CD4-positive, CD25-positive, alpha-beta regulatory T cell (primary cell): ENCODE data around the gene ZNF595. TPM values are rescaled to one million over a fixed set of nuclear protein-coding genes. Genes with fewer than 3 reads are reported as not detected.
"Not testable (repeated sequence)": the region's sequence is repeated elsewhere in the genome, so short reads cannot be mapped to it uniquely, and the experiment has no call there.

Source experiments
- ATAC-seq, 2 donors: fragments of 150-1000 bp; cut with Tn5 transposase; one replicate each; pipeline ENCODE4 v1.10.0; 2021; ENCODE audit warnings: low read depth in 2 of 2, moderate number of reproducible peaks in 2 of 2, moderate library complexity in 1 of 2
- DNase-seq, 3 donors: peaks; one replicate each; pipeline versions ENCODE4 v3.0.0 to v3.0.0-alpha.2; 2012 to 2022; ENCODE audit warnings: mixed read lengths in 1 of 3
- H3K27ac ChIP-seq: one replicate; pipeline ENCODE4 v1.7.0; 2013; ENCODE audit warnings: mild to moderate bottlenecking, low read length; ENCODE audit not compliant: insufficient read depth, poor library complexity, severe bottlenecking
- H3K27me3 ChIP-seq: one replicate; pipeline ENCODE4 v1.7.0; 2013; ENCODE audit warnings: low read length; ENCODE audit not compliant: control insufficient read depth, insufficient read depth
- H3K36me3 ChIP-seq: one replicate; pipeline ENCODE4 v1.7.0; 2013; ENCODE audit warnings: mild to moderate bottlenecking, low read length, moderate library complexity; ENCODE audit not compliant: control insufficient read depth, insufficient read depth
- H3K4me1 ChIP-seq: 2 replicates; pipeline ENCODE4 v1.7.0; 2013; ENCODE audit warnings: mild to moderate bottlenecking, low read length; ENCODE audit not compliant: insufficient read depth, control insufficient read depth, poor library complexity, severe bottlenecking
- H3K4me3 ChIP-seq: one replicate; pipeline ENCODE4 v1.7.0; 2013; ENCODE audit warnings: low read depth, mild to moderate bottlenecking, low read length, moderate library complexity
- H3K9me3 ChIP-seq, 2 experiments: 1 replicate in 1 of 2; 2 replicates in 1 of 2; pipeline ENCODE4 v1.7.0; 2013; ENCODE audit warnings: low read length in 2 of 2, mild to moderate bottlenecking in 1 of 2, moderate library complexity in 1 of 2; ENCODE audit not compliant: control insufficient read depth in 2 of 2
- H3K27ac Mint-ChIP-seq, 3 donors: one replicate each; pipeline ENCODE4 v1.8.0; 2020 to 2022; ENCODE audit warnings: mild to moderate bottlenecking in 3 of 3, mixed read lengths in 3 of 3, moderate library complexity in 2 of 3
- H3K27me3 Mint-ChIP-seq: one replicate; pipeline ENCODE4 v1.8.0; 2022; ENCODE audit warnings: mild to moderate bottlenecking, mixed read lengths
- H3K36me3 Mint-ChIP-seq: one replicate; pipeline ENCODE4 v1.8.0; 2020; ENCODE audit warnings: mixed read lengths
- H3K4me1 Mint-ChIP-seq, 4 donors: one replicate each; pipeline ENCODE4 v1.8.0; 2020 to 2022; ENCODE audit warnings: mixed read lengths in 4 of 4, mild to moderate bottlenecking in 1 of 4
- H3K4me3 Mint-ChIP-seq, 4 donors: one replicate each; pipeline ENCODE4 v1.8.0; 2020 to 2022; ENCODE audit warnings: mild to moderate bottlenecking in 4 of 4, mixed read lengths in 4 of 4, moderate library complexity in 3 of 4
- H3K9me3 Mint-ChIP-seq, 7 donors: one replicate each; pipeline ENCODE4 v1.8.0; 2020 to 2022; ENCODE audit warnings: mixed read lengths in 7 of 7, mild to moderate bottlenecking in 3 of 7, moderate library complexity in 2 of 7
- polyA plus RNA-seq, 4 donors: library from polyadenylated mRNA; unstranded; fragments of 300-500 nt; fragmentation: Illumina TruSeq; gene quantifications; one replicate each; pipeline ENCODE4 v1.2.3, GENCODE V29; 2021
- total RNA-seq: library from RNA; stranded (reverse); gene quantifications from one replicate; pipeline ENCODE4 v1.2.3, GENCODE V29; 2022

ZNF595 gene
- 0.76 TPM for total RNA-seq
- 10 to 100 TPM in 3 of 4 donors, 1 to 10 TPM in 1; 1.7 to 12.5 (median 11.1) TPM for polyA plus RNA-seq

DNA sequence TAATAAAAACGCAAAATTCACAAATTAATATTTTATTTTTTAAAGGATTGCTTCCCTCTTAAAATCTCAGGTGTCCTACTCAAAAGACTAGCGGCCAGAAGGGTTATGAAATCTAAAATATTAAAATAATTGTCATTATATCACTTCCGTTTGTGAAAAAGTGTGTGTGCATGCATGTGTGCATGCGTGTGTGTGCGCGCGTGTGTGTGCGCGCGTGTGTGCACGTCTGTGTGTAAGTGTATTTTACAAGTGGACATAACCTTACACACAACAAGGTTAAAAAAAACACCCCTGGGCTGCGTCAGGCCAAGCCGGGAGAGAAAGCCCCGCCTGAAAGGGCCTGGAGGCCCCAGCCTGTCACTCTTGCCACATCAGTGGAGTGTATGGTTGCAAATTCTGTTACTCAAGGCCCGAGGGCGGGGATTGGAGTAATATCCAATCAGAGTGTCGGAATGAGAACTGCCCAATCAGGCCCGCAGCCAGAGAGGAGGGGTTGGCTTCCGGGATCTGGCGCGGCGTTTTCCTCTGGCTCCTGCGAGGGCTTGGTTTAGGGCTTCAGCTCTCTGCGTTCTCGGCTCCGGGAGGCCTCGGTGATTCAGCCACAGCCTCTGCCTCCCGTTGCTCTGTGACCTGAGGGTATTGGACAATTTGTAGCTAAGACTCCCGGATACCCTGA is at the start of gene ZNF595:
Gene ZNF595 (plus strand): TSS at position 518 of the 676 bp plus-strand sequence. CDS start 168 bp downstream, outside the sequence.
- H3K9me3 Mint-ChIP-seq, H3K4me1 ChIP-seq, H3K9me3 ChIP-seq, H3K4me3 ChIP-seq, H3K27me3 ChIP-seq, H3K27ac ChIP-seq, H3K27me3 Mint-ChIP-seq, H3K27ac Mint-ChIP-seq, H3K4me1 Mint-ChIP-seq, H3K36me3 Mint-ChIP-seq, H3K36me3 ChIP-seq, H3K4me3 Mint-ChIP-seq: not testable (repeated sequence)
- ATAC-seq (peak; percentile 27 to 68), DNase-seq (peak in 2 of 3 donors; percentile 3 to 37)

DNA sequence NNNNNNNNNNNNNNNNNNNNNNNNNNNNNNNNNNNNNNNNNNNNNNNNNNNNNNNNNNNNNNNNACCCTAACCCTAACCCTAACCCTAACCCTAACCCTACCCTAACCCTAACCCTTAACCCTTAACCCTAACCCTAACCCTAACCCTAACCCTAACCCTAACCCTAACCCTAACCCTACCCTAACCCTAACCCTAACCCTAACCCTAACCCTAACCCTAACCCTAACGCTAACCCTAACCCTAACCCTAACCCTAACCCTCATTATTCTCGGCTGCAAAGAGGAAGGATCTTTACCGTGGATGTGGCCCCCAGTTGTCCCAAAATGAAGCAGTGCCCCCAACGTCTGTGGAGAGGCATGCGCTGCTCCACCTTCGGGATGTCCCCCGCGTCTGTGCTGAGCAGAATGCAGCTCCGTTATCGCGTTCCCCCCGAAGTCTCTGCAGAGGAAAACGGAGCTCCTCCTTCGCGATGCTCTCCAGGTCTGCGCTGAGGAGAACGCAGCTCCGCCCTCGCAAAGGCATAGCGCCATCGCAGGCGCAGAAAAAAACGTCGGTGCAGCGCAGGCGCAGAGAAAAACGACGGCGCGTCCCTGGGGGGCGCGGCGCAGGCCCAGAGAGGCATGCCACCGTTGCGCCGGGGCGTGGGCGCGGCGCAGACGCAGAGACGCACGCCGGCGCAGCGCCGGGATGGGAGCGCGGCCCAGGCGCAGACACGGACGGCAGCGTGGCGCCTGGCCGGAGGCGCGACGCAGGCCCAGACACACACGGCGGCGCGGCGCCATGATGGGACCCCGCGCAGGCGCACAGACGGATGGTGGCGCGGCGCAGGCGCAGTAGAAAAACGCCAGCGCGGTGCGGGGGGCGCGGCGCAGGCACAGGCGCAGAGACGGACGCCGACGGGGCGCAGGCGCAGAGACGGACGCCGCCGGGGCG is 42.9 kb upstream of the ZNF595 start:
- peak in 1 of 3 donors; percentile 11 for DNase-seq

DNA sequence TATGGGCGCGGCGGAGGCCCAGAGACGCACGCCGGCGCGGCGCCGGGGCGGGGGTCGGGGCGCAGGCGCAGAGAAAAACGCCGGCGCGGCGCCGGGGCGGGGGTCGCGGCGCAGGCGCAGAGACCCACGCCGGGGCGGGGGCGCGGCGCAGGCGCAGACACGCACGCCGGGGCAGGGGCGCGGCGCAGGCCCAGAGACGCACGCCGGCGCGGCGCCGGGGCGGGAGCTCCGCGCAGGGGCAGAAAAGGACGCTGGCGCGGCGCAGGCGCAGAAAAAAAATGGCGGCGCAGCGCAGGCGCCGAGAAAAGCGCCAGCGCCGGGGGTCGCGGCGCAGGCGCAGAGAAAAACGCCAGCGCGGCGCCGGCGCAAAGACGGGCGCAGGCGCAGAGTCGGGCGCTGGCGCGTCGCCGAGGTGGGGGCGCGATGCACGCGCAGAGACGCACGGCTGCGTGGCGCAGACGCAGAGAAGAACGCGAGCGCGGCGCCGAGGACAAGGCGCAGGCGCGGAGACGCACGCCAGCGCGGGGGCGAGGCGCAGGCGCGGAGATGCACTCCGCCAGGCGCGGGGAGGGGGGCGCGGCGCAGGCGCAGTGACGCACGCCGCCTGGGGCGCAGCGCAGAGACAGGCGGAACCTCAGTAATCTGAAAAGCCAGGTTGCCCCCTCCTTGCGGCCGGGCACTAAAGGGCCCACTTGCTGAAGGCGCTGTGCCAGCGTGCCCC is 41.9 kb upstream of the ZNF595 start:
- DNase-seq, H3K4me1 Mint-ChIP-seq, H3K27ac Mint-ChIP-seq, H3K36me3 ChIP-seq, H3K27me3 Mint-ChIP-seq, H3K27me3 ChIP-seq, H3K4me1 ChIP-seq, H3K4me3 ChIP-seq, H3K9me3 Mint-ChIP-seq, H3K27ac ChIP-seq, H3K4me3 Mint-ChIP-seq, H3K36me3 Mint-ChIP-seq, ATAC-seq, H3K9me3 ChIP-seq: not testable (repeated sequence)

More for the DNA sequence above, 42.9 kb upstream of the ZNF595 start:
- not testable (repeated sequence) for ATAC-seq, H3K27me3 ChIP-seq, H3K9me3 ChIP-seq, H3K4me1 Mint-ChIP-seq, H3K27ac Mint-ChIP-seq, H3K27ac ChIP-seq, H3K27me3 Mint-ChIP-seq, H3K4me3 Mint-ChIP-seq, H3K36me3 ChIP-seq, H3K4me3 ChIP-seq, H3K9me3 Mint-ChIP-seq, H3K36me3 Mint-ChIP-seq, H3K4me1 ChIP-seq

DNA sequence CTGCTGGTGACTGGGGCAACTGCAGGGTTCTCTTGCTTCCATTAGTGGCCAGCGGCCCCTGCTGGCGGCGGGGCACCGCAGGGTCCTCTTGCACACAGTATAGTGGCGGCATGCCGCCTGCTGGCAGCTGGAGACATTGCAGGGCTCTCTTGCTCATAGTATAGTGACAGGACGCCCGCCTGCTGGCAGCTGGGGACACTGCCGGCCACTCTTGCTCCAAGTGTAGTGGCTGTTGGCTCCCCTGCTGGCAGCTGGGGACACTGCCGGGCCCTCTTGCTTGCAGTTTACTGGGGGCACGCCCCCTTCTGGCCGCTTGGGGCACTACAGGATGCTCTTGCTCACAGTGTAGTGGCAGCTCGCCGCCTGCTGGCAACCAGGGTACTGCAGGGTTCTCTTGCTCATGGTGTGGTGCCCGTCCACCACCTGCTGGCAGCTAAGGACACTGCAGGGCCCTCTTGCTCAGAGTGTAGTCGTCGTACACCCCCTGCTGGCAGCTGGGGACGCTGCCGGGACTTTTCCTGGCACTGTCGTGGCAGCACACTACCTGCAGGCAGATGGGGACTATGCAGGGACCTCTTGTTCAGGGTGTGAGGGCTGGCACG is 41.2 kb upstream of the ZNF595 start:
- peak in 1 of 2 donors; percentile 37 for ATAC-seq
- peak in 1 of 3 donors; percentile 22 for DNase-seq

DNA sequence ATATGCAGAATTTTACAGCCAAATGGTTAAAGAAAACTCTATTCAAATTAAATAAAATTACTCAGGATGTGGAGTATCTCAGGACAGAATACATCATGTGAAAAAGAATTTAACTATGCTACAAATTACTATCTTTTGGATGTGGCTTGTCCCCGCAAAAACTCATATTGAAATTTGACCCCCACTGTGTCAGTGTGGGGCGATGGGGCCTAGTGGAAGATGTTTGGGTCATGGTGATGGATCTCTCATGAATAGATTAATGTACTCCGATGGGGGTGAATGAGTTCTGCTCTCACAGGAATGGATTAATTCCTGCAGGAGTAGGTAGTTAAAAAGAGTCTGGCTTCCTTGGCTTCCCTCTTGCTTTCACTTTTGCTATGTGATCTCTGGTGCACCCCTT is 35.0 kb upstream of the ZNF595 start:
- not testable (repeated sequence) for H3K4me3 Mint-ChIP-seq, H3K36me3 Mint-ChIP-seq

More for the DNA sequence above, 41.2 kb upstream of the ZNF595 start:
- H3K36me3 ChIP-seq, H3K27me3 ChIP-seq, H3K9me3 Mint-ChIP-seq, H3K27me3 Mint-ChIP-seq, H3K36me3 Mint-ChIP-seq, H3K4me3 Mint-ChIP-seq, H3K9me3 ChIP-seq, H3K27ac ChIP-seq, H3K4me3 ChIP-seq, H3K27ac Mint-ChIP-seq, H3K4me1 Mint-ChIP-seq, H3K4me1 ChIP-seq: not testable (repeated sequence)

GRCh38 chr4:18589-18988 is 34.5 kb upstream of the ZNF595 start:
- H3K4me3 Mint-ChIP-seq, H3K4me1 ChIP-seq, H3K9me3 Mint-ChIP-seq, H3K4me3 ChIP-seq, H3K36me3 Mint-ChIP-seq, H3K27ac Mint-ChIP-seq, H3K27me3 ChIP-seq, H3K27me3 Mint-ChIP-seq, H3K27ac ChIP-seq, ATAC-seq, H3K36me3 ChIP-seq, H3K4me1 Mint-ChIP-seq, DNase-seq, H3K9me3 ChIP-seq: not testable (repeated sequence)

More for the DNA sequence above, 35.0 kb upstream of the ZNF595 start:
- H3K4me3 ChIP-seq, H3K4me1 ChIP-seq, H3K9me3 ChIP-seq, H3K27ac ChIP-seq, H3K4me1 Mint-ChIP-seq, ATAC-seq, H3K36me3 ChIP-seq, H3K9me3 Mint-ChIP-seq, DNase-seq, H3K27me3 ChIP-seq, H3K27ac Mint-ChIP-seq, H3K27me3 Mint-ChIP-seq: not testable (repeated sequence)

GRCh38 chr4:22882-23281 is 30.2 kb upstream of the ZNF595 start:
- H3K9me3 ChIP-seq, H3K27ac Mint-ChIP-seq, H3K9me3 Mint-ChIP-seq, H3K4me3 Mint-ChIP-seq, H3K4me3 ChIP-seq, DNase-seq, H3K27me3 ChIP-seq, H3K36me3 ChIP-seq, H3K4me1 ChIP-seq, H3K27me3 Mint-ChIP-seq, ATAC-seq, H3K36me3 Mint-ChIP-seq, H3K4me1 Mint-ChIP-seq, H3K27ac ChIP-seq: not testable (repeated sequence)
